Fibroblast of pulmonary artery (primary cell): ENCODE measurements around the gene ANTXR1.

Experiments used
- DNase-seq: peaks from one replicate; pipeline ENCODE4 v3.0.0-alpha.2; 2010; ENCODE audit warnings: low read depth
- H3K4me3 ChIP-seq: replicated peaks from 2 replicates; pipeline ENCODE4 v1.5.1; 2011; ENCODE audit warnings: low read depth, mild to moderate bottlenecking, control low read depth, low read length, moderate library complexity
- CTCF ChIP-seq: IDR thresholded peaks from 2 replicates; pipeline ENCODE4 v1.5.1; 2011; ENCODE audit warnings: mild to moderate bottlenecking, control low read depth, low read length, inconsistent platforms; ENCODE audit errors: missing control alignments

Gene ANTXR1

GRCh38 chr2:69082430-69082997 lies 69.5 kb downstream of the ANTXR1 start:
- peak; percentile 94 for DNase-seq
- no peak overlapping the region for H3K4me3 ChIP-seq
- no peak for TF ChIP-seq CTCF

GRCh38 chr2:69083235-69083748 lies 70.3 kb downstream of the ANTXR1 start:
- DNase-seq = peak; percentile 72
- TF ChIP-seq CTCF = no peak
- H3K4me3 ChIP-seq = no peak overlapping the region

- H3K4me3 ChIP-seq = no peak overlapping the region
- no peak for TF ChIP-seq CTCF
- DNase-seq = no peak
Measured at GRCh38 chr2:69084492-69084891, 71.5 kb downstream of the ANTXR1 start.

- TF ChIP-seq CTCF = no peak
- no peak for DNase-seq
- no peak overlapping the region for H3K4me3 ChIP-seq
Measured at GRCh38 chr2:69086466-69086865, 73.5 kb downstream of the ANTXR1 start.

- H3K4me3 ChIP-seq = no peak overlapping the region
- TF ChIP-seq CTCF = no peak
- no peak for DNase-seq
Measured at GRCh38 chr2:69087211-69087911, 74.4 kb downstream of the ANTXR1 start.

- peak; percentile 31 for DNase-seq
- no peak overlapping the region for H3K4me3 ChIP-seq
- TF ChIP-seq CTCF = no peak
Measured at GRCh38 chr2:69087912-69088240, 74.9 kb downstream of the ANTXR1 start.

GRCh38 chr2:69088466-69088865 lies 75.5 kb downstream of the ANTXR1 start:
- no peak for DNase-seq
- TF ChIP-seq CTCF = no peak
- no peak overlapping the region for H3K4me3 ChIP-seq
